IMR-90 (cell line): ENCODE results near the gene SAP30BP. TPM values are rescaled to one million over a fixed set of nuclear protein-coding genes. Genes with fewer than 3 reads are reported as not detected.

Source experiments
- ATAC-seq: fragments of 200-7000 bp; cut with Tn5 transposase; 2 replicates; pipeline ENCODE4 v1.9.1; 2020; ENCODE audit warnings: low read depth, mild to moderate bottlenecking, moderate library complexity
- BruUV-seq: library from RNA; stranded (reverse); fragments of 400-500 nt; replicated peaks from 2 replicates; lab custom pipeline; 2021; lab: Mats Ljungman, UMichigan
- CTCF ChIA-PET: fragments of 300-600 bp; formaldehyde crosslinking; extraction: SDS; loops from one replicate; lab custom pipeline; 2021; ENCODE audit warnings: antibody characterized with exemption; lab: Yijun Ruan, JAX
- POLR2A ChIA-PET: fragments of 300-600 bp; sonication (Branson Sonifier 250); formaldehyde crosslinking; loops from one replicate; lab custom pipeline; 2022; ENCODE audit warnings: antibody characterized with exemption; ENCODE audit not compliant: unreplicated experiment; lab: Charles Lee
- DNase-seq: peaks from one replicate; pipeline ENCODE4 v3.0.0; 2013
- H2AFZ ChIP-seq: replicated peaks from 2 replicates; pipeline ENCODE3; 2013; ENCODE audit warnings: low read length, mild to moderate bottlenecking; ENCODE audit not compliant: poor library complexity
- H2AK5ac ChIP-seq: 2 replicates; pipeline ENCODE4 v1.6.1; 2013; ENCODE audit warnings: low read depth, low read length, inconsistent platforms
- H2AK9ac ChIP-seq: replicated peaks from 2 replicates; pipeline ENCODE3; 2013; ENCODE audit warnings: mild to moderate bottlenecking, low read depth, low read length, moderate library complexity; ENCODE audit not compliant: poor library complexity
- H2BK120ac ChIP-seq: 2 replicates; pipeline ENCODE4 v1.6.1; 2013; ENCODE audit warnings: low read depth, low read length, inconsistent platforms
- H2BK15ac ChIP-seq: 3 replicates; pipeline ENCODE4 v1.6.1; 2013; ENCODE audit warnings: low read depth, low read length, inconsistent platforms
- H2BK20ac ChIP-seq: 2 replicates; pipeline ENCODE4 v1.6.1; 2013; ENCODE audit warnings: low read depth, mild to moderate bottlenecking, inconsistent platforms, low read length, moderate library complexity
- H2BK5ac ChIP-seq: 2 replicates; pipeline ENCODE4 v1.6.1; 2013; ENCODE audit warnings: mild to moderate bottlenecking, low read depth, low read length, inconsistent platforms; ENCODE audit not compliant: poor library complexity, severe bottlenecking
- H3K14ac ChIP-seq: replicated peaks from 2 replicates; pipeline ENCODE4 v1.6.1; 2013; ENCODE audit warnings: low read depth, low read length, inconsistent platforms
- H3K18ac ChIP-seq: 2 replicates; pipeline ENCODE4 v1.6.1; 2013; ENCODE audit warnings: low read depth, low read length, control low read depth
- H3K23ac ChIP-seq: 2 replicates; pipeline ENCODE4 v1.6.1; 2013; ENCODE audit warnings: low read depth, low read length, inconsistent platforms
- H3K27ac ChIP-seq: 2 replicates; pipeline ENCODE4 v1.5.1; 2013; ENCODE audit warnings: mild to moderate bottlenecking, control low read depth, low read length; ENCODE audit not compliant: insufficient read depth
- H3K27me3 ChIP-seq: 2 replicates; pipeline ENCODE4 v1.6.1; 2013; ENCODE audit warnings: low read length; ENCODE audit not compliant: control insufficient read depth, insufficient read depth
- H3K36me3 ChIP-seq: 2 replicates; pipeline ENCODE4 v1.6.1; 2013; ENCODE audit warnings: low read length, mixed read lengths; ENCODE audit not compliant: control insufficient read depth, insufficient read depth
- H3K4ac ChIP-seq: 2 replicates; pipeline ENCODE4 v1.6.1; 2013; ENCODE audit warnings: low read depth, low read length, inconsistent platforms
- H3K4me1 ChIP-seq: 2 replicates; pipeline ENCODE4 v1.6.1; 2013; ENCODE audit warnings: low read length, mixed read lengths; ENCODE audit not compliant: control insufficient read depth, insufficient read depth
- H3K4me2 ChIP-seq: 2 replicates; pipeline ENCODE4 v1.6.1; 2013; ENCODE audit warnings: low read depth, mild to moderate bottlenecking, control low read depth, low read length, moderate library complexity
- H3K4me3 ChIP-seq: 2 replicates; pipeline ENCODE4 v1.5.1; 2013; ENCODE audit warnings: low read depth, mild to moderate bottlenecking, control low read depth, low read length, moderate library complexity; ENCODE audit not compliant: insufficient read depth
- H3K56ac ChIP-seq: 2 replicates; pipeline ENCODE4 v1.6.1; 2013; ENCODE audit warnings: low read length, inconsistent platforms; ENCODE audit not compliant: insufficient read depth; ENCODE audit errors: extremely low read depth
- H3K79me1 ChIP-seq, 2 experiments: 2 replicates each; pipeline ENCODE4 v1.6.1; 2013; ENCODE audit warnings: low read length in 2 of 2, inconsistent platforms in 1 of 2, low read depth in 1 of 2
- H3K9ac ChIP-seq: 2 replicates; pipeline ENCODE4 v1.6.1; 2013; ENCODE audit warnings: low read depth, low read length, control low read depth
- H3K9me1 ChIP-seq: 2 replicates; pipeline ENCODE4 v1.6.1; 2013; ENCODE audit warnings: low read length, inconsistent platforms; ENCODE audit not compliant: insufficient read depth
- H3K9me3 ChIP-seq: 2 replicates; pipeline ENCODE4 v1.6.1; 2013; ENCODE audit warnings: low read length; ENCODE audit not compliant: control insufficient read depth, insufficient read depth
- H4K20me1 ChIP-seq: 2 replicates; pipeline ENCODE4 v1.6.1; 2013; ENCODE audit warnings: low read length, inconsistent platforms; ENCODE audit not compliant: insufficient read depth
- H4K5ac ChIP-seq: 2 replicates; pipeline ENCODE4 v1.6.1; 2013; ENCODE audit warnings: mild to moderate bottlenecking, low read depth, low read length, control low read depth
- H4K8ac ChIP-seq, 2 experiments: 2 replicates each; pipeline ENCODE4 v1.6.1; 2013; ENCODE audit warnings: low read depth in 2 of 2, low read length in 2 of 2, control low read depth in 1 of 2, inconsistent platforms in 1 of 2
- H4K91ac ChIP-seq: 2 replicates; pipeline ENCODE4 v1.6.1; 2013; ENCODE audit warnings: low read depth, low read length, inconsistent platforms; ENCODE audit not compliant: insufficient read depth
- BHLHE40 ChIP-seq: fragments of 150-350 bp; IDR thresholded peaks from 2 replicates; pipeline ENCODE4 v1.6.1; 2016; ENCODE audit warnings: mild to moderate bottlenecking, low read depth, low read length
- CHD1 ChIP-seq: IDR thresholded peaks from 2 replicates; pipeline ENCODE4 v1.6.1; 2012; ENCODE audit warnings: low read depth, low read length, improper control_type of control experiment
- MXI1 ChIP-seq: IDR thresholded peaks from 2 replicates; pipeline ENCODE4 v1.6.1; 2012; ENCODE audit warnings: low read depth, mild to moderate bottlenecking, low read length, moderate library complexity, borderline replicate concordance
- WGBS, 2 experiments: methylation state at CpG; one replicate each; pipeline versions ENCODE4 v1.1.5 to v1.1.7; 2013; ENCODE audit warnings: missing lambda C conversion rate in 2 of 2; ENCODE audit not compliant: insufficient read length in 1 of 2; ENCODE audit errors: extremely low coverage in 2 of 2; 5-methylcytosine and 5-hydroxymethylcytosine counted together
- dilution Hi-C: fragments of 300-500 bp; cut with HindIII; formaldehyde crosslinking; loops from one replicate; pipeline ENCODE4 v1.14.3; 2018; ENCODE audit warnings: low sequenced_read_pairs; ENCODE audit not compliant: unreplicated experiment
- in situ Hi-C: fragments of 300-500 bp; cut with MboI; formaldehyde crosslinking; loops from 3 replicates; pipeline ENCODE4 v1.14.3; 2019; ENCODE audit warnings: low sequenced_read_pairs, inconsistent platforms, mixed read lengths
- intact Hi-C: fragments of 100-400 bp; cut with micrococcal nuclease; formaldehyde crosslinking; loops from 2 replicates; pipeline ENCODE4 v1.10.0; 2022
- polyA plus RNA-seq, 3 experiments: library from polyadenylated mRNA; depleted of rRNA; stranded (reverse); fragments of >200 nt; gene quantifications; 2 replicates each; pipeline ENCODE4 v1.2.3, GENCODE V29; 2012; ENCODE audit warnings: low replicate concordance in 1 of 3
- total RNA-seq: library from RNA; depleted of rRNA; stranded (reverse); fragments of >200 nt; gene quantifications from 2 replicates; pipeline ENCODE4 v1.2.3, GENCODE V29; 2012

SAP30BP gene
- total and polyA plus RNA-seq, 2 of the 4 experiments (the other 2 are of a cell fraction): 70.4 to 139 TPM

GRCh38 chr17:75734674-75735294, 67.6 kb downstream of the SAP30BP start:
- ATAC-seq (peak; percentile 37; the same call in 1 of the 2 replicates), DNase-seq (no peak)
- Histone ChIP-seq H3K9ac (peak overlapping the region; percentile 45; the same call in 1 of the 2 replicates), H2BK5ac (no peak overlapping the region), H2AK5ac (no peak overlapping the region), H3K23ac (no peak overlapping the region), H3K27me3 (peaks cover 6% of the 10 kb centered on the region), H3K14ac (no peak overlapping the region), H3K4me2 (peak overlapping the region; percentile 78), H4K8ac (no peak overlapping the region), H3K56ac (no peak overlapping the region), H3K4ac (no peak overlapping the region), H2BK15ac (no peak overlapping the region), H2BK120ac (no peak overlapping the region), H2AK9ac (no peak overlapping the region), H4K20me1 (no peaks in the 10 kb centered on the region), H3K27ac (no peak overlapping the region), H3K4me3 (no peak overlapping the region), H3K79me1 (no peaks in the 10 kb centered on the region), H3K4me1 (no peaks in the 10 kb centered on the region), H3K18ac (no peak overlapping the region), H2BK20ac (no peak overlapping the region), H3K9me1 (no peaks in the 10 kb centered on the region), H4K91ac (no peak overlapping the region), H3K9me3 (no peaks in the 10 kb centered on the region), H2AFZ (peak overlapping the region; percentile 7), H4K5ac (no peak overlapping the region; the same call in 1 of the 2 replicates), H3K36me3 (no peaks in the 10 kb centered on the region)
- POLR2A ChIA-PET: no interaction called here
- no peak for TF ChIP-seq MXI1
- TF ChIP-seq CHD1: no peak
- TF ChIP-seq BHLHE40: no peak
- no TSS peak for BruUV-seq
- intact Hi-C loops (no loop called here), in situ Hi-C loops (no loop called here), dilution Hi-C loops (no loop called here)
- CTCF ChIA-PET: interaction anchor here (0.9 kb wide), 1 partner anchor 10 kb away, joined by 3 read pairs; no protein-coding TSS in a partner anchor
- WGBS, 2 experiments: no CpG with 5 or more reads among the region's 4 CpGs
